ENCODE measurements around the gene HMGA1.
"Not testable (repeated sequence)": the region's sequence is repeated elsewhere in the genome, so short reads cannot be mapped to it uniquely, and the experiment has no call there.

The HMGA1 gene

DNA sequence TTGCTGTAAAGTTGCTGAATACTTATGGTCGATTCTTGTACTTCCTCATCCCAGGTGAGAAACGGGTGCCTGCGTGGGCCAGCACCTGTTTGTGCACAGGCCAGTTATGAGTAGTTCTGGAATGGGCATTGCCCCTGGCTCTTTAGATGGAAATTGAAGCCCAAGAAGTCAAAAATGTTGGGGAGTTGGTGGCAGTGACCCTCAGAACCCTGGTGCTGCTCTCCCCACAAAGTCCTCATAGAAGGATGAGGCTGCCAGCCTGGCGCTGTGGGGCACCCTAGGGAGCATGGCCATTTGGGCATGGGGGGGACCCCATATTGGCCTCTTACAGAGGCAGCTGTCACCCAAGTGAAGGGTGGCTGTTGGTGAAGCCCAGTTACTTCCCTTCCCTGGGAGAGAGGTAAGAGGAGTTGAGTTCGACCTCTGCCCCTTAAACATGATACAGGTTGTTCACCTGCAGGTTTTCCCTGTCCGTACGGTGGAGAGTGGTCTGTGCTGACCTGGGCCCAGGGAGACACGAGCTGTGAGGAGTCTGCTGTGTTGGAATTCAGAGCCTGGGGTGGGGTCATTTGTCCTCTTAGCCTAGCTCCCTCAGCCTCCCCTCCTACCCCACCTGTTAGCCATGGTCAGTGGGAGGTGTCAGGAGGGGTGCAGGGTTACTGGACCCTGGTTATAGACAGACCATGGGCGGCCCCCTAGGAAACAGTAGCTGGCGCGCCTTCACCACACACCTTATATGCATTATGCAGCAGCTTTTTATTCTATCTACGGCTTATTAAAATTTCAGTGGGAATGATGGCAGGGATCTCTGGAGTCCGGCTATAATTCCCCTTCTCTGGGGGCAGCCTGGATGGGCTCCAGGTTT, 4.9 kb downstream of the HMGA1 start:
- peak; percentile 23 for DNase-seq

GRCh38 chr6:34242252-34243130, 5.8 kb downstream of the HMGA1 start:
- DNase-seq, result no peak

- DNase-seq, result peak; percentile 29
Observed at GRCh38 chr6:34243131-34243771, 6.6 kb downstream of the HMGA1 start.

GRCh38 chr6:34243901-34244884, 7.5 kb downstream of the HMGA1 start:
- peak; percentile 82 for DNase-seq

GRCh38 chr6:34245032-34245760, 8.5 kb downstream of the HMGA1 start:
- DNase-seq, result not testable (repeated sequence)

- DNase-seq, result not testable (repeated sequence)
Observed at GRCh38 chr6:34245761-34246140, 9.1 kb downstream of the HMGA1 start.

DNA sequence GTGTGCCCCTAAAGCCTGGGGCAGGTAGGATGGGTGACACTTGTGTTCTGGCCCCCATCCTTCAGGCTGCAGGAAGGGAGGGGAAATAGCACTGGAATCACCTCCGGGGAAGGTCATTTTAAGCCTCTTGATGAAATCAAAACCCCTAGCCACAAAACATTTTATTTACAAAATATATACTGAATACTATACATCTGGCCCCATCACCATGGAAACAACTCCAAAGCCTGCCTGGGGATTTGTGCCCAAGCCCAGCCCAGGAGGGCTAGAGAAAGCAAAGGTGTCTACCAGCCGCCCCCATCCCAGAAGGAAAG, 9.5 kb downstream of the HMGA1 start:
- DNase-seq, result no peak

GRCh38 chr6:34246563-34247391, 10.1 kb downstream of the HMGA1 start:
- peak; percentile 76 for DNase-seq

DNA sequence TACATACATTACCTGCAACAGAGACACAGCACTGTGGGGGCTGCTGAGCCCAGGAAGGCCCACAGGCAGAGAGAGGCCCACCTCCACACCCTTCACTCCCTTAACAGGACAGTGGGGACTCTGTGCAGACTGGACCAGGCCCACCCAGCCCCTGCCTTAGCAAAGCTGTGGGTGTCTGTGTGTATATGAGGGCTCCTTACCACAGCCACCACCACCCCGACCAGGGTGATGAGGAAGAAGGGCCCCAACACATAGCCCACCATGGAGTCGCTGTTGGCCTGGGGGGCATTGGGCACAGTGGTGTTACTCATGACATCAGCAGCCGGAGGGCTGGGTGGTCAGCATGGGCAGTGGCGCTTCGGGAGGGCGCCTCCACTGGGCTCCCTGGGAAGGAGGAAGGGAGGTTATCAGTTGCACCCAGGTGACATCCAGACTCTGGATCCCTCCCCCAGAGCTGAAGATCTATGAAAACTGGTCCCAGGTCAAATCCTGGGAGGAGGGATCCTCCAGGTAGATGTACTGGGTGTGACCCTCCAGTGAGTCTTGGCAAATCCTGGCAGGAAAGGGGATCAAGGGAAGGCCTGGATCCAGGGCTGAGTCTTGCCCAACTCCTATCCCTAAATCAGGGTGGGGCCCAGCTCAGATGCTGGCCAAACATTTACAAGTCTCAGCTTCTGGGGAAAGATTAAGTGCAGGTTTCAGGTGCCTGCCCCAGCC, 11.0 kb downstream of the HMGA1 start:
- no peak for DNase-seq

GRCh38 chr6:34248198-34248726, 11.6 kb downstream of the HMGA1 start:
- peak; percentile 73 for DNase-seq

- peak; percentile 99 for DNase-seq
Observed at GRCh38 chr6:34248727-34249468, 12.2 kb downstream of the HMGA1 start, which contains the start of gene SMIM29. TSS of gene SMIM29 (minus strand) at chr6:34249006. CDS start at chr6:34247791, 1,215 bp downstream.

GRCh38 chr6:34249469-34250261, 13.0 kb downstream of the HMGA1 start:
- DNase-seq, result no peak

- DNase-seq, result not testable (repeated sequence)
Observed at GRCh38 chr6:34252395-34252794, 15.7 kb downstream of the HMGA1 start.

DNA sequence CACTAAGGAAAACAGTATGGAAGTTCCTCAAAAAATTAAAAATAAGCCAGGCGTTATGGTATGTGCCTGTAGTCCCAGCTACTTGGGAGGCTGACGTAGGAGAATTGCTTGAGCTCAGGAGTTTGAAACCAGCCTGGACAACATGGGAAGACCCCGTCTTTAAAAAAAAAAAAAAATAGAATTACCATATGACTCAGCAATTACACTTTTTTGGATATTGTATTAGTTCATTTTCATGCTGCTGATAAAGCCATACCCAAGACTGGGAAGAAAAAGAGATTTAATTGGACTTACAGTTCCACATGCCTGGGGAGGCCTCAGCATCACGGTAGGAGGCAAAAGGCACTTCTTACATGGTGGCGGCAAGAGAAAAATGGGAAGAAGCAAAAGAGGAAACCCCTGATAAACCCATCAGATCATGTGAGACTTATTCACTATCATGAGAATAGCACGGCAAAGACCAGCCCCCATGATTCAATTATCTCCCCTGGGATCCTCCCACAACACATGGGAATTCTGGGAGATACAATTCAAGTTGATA, 22.9 kb downstream of the HMGA1 start:
- DNase-seq, result no peak

GRCh38 chr6:34260576-34261267, 24.0 kb downstream of the HMGA1 start:
- no peak for DNase-seq

DNA sequence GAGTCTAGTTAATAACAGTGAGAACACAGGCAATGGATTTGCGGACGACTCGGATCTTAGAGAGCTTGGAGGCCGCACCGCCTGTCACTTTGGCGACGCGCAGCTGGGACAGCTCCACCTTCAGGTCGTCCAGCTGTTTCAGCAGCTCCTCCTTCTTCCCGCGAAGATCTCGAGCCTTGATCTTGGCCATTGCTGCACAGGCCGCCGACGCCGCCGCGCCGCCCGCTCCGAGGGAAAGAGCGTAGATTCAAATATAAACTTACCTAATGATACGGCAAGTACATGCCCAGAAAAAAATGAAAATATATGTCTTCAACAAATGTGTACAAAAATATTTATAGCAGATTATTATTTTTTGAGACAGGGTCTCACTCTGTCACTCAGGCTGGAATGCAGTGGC, 26.8 kb downstream of the HMGA1 start:
- not testable (repeated sequence) for DNase-seq

- no peak for DNase-seq
Observed at GRCh38 chr6:34267746-34268145, 31.1 kb downstream of the HMGA1 start.

Measured in stimulated activated CD8-positive, alpha-beta memory T cell treated with anti-CD3 and anti-CD28 coated beads, Interleukin-4, amount 100 ng/mL, for 48 hours (primary cell).